Panc1 (cell line): ENCODE measurements around the gene DSG3. TPM values are rescaled to one million over a fixed set of nuclear protein-coding genes. Genes with fewer than 3 reads are reported as not detected.

Source experiments
- ATAC-seq: fragments of 200-7000 bp; cut with Tn5 transposase; 2 replicates; pipeline ENCODE4 v1.9.1; 2020; ENCODE audit warnings: mild to moderate bottlenecking, moderate library complexity
- BruUV-seq: library from RNA; stranded (reverse); fragments of 400-500 nt; replicated peaks from 2 replicates; lab custom pipeline; 2021; lab: Mats Ljungman, UMichigan
- CTCF ChIA-PET: fragments of 300-600 bp; sonication (Branson Sonifier 250); formaldehyde crosslinking; loops from one replicate; lab custom pipeline; 2022; ENCODE audit warnings: antibody characterized with exemption; lab: Charles Lee
- POLR2A ChIA-PET: fragments of 300-600 bp; sonication (Branson Sonifier 250); formaldehyde crosslinking; loops from one replicate; lab custom pipeline; 2022; ENCODE audit warnings: antibody characterized with exemption; lab: Charles Lee
- DNase-seq: peaks from one replicate; pipeline ENCODE4 v3.0.0-alpha.2; 2010; ENCODE audit warnings: low read depth, low spot score
- H3K27ac ChIP-seq: 2 replicates; pipeline ENCODE4 v1.5.1; 2011; ENCODE audit warnings: mild to moderate bottlenecking, low read length, inconsistent platforms
- H3K27me3 ChIP-seq: fragments of 200-500 bp; sonication (Bioruptor generic); 2 replicates; pipeline ENCODE4 v1.6.0; 2014; ENCODE audit warnings: low read length, inconsistent platforms; ENCODE audit not compliant: control insufficient read depth, insufficient read depth
- H3K36me3 ChIP-seq: fragments of 200-500 bp; sonication (Bioruptor generic); 2 replicates; pipeline ENCODE4 v1.5.1; 2014; ENCODE audit warnings: inconsistent platforms, mild to moderate bottlenecking, low read length, moderate library complexity; ENCODE audit not compliant: control insufficient read depth, insufficient read depth
- H3K4me1 ChIP-seq: 2 replicates; pipeline ENCODE4 v1.5.1; 2011; ENCODE audit warnings: inconsistent platforms, mild to moderate bottlenecking, low read length, moderate library complexity; ENCODE audit not compliant: control insufficient read depth, insufficient read depth
- H3K4me3 ChIP-seq, 2 experiments: 2 replicates each; pipeline ENCODE4 v1.5.1; 2011 to 2012; ENCODE audit warnings: low read depth in 2 of 2, low read length in 2 of 2, mild to moderate bottlenecking in 2 of 2, inconsistent platforms in 1 of 2, moderate library complexity in 1 of 2
- H3K9me3 ChIP-seq: fragments of 200-500 bp; sonication (Bioruptor generic); 2 replicates; pipeline ENCODE4 v1.5.1; 2014; ENCODE audit warnings: low read depth, mild to moderate bottlenecking, inconsistent platforms, low read length, moderate library complexity; ENCODE audit not compliant: control insufficient read depth, insufficient read depth
- CTCF ChIP-seq: fragments of 450-650 bp; IDR thresholded peaks from 2 replicates; pipeline ENCODE4 v1.5.1; 2017; ENCODE audit warnings: mild to moderate bottlenecking
- POLR2AphosphoS5 ChIP-seq: IDR thresholded peaks from 2 replicates; pipeline ENCODE4 v1.6.1; 2012; ENCODE audit warnings: mild to moderate bottlenecking, low read depth, low read length, moderate library complexity
- REST ChIP-seq, 2 experiments: IDR thresholded peaks; 2 replicates each; pipeline ENCODE4 v1.6.1; 2011 to 2012; ENCODE audit warnings: low read depth in 2 of 2, control low read depth in 1 of 2, low read length in 1 of 2, mild to moderate bottlenecking in 1 of 2, moderate library complexity in 1 of 2; ENCODE audit not compliant: insufficient read depth in 1 of 2
- SIN3A ChIP-seq: IDR thresholded peaks from 2 replicates; pipeline ENCODE4 v1.6.1; 2012; ENCODE audit warnings: low read depth, mild to moderate bottlenecking, low read length, moderate library complexity, borderline replicate concordance; ENCODE audit not compliant: insufficient read depth
- TCF7L2 ChIP-seq: IDR thresholded peaks from 2 replicates; pipeline ENCODE4 v1.6.1; 2011; ENCODE audit warnings: mild to moderate bottlenecking, low read depth, low read length, inconsistent platforms
- in situ Hi-C: cut with HindIII; loops from 2 replicates; pipeline ENCODE4 v1.10.0; 2016; ENCODE audit warnings: low sequenced_read_pairs, low pct_unique_long_range_greater_than_20kb
- intact Hi-C: fragments of 100-400 bp; cut with micrococcal nuclease; formaldehyde crosslinking; loops from one replicate; pipeline ENCODE4 v1.10.0; 2022; ENCODE audit not compliant: unreplicated experiment
- total RNA-seq: library from RNA; stranded (reverse); gene quantifications from one replicate; pipeline ENCODE4 v1.2.1, GENCODE V29; 2021; ENCODE audit not compliant: unreplicated experiment

Gene DSG3
- total RNA-seq, 1 experiment from 2014 or later: 0.03 TPM

GRCh38 chr18:31441493-31441892, 6.0 kb upstream of the DSG3 start:
- BruUV-seq: no TSS peak
- no peak overlapping the region for H3K4me3 ChIP-seq
- in situ Hi-C loops: no loop called here

GRCh38 chr18:31444142-31444541, 3.4 kb upstream of the DSG3 start:
- H3K4me1 ChIP-seq: no peaks in the 10 kb centered on the region
- TF ChIP-seq TCF7L2: no peak
- TF ChIP-seq REST (IDR thresholded peaks at IDR 0.05; ENCODE audit: insufficient read depth in 1 of 2, low read depth in 2 of 2, low read length in 1 of 2): no peak
- no peak for TF ChIP-seq CTCF
- TF ChIP-seq POLR2AphosphoS5: no peak
- TF ChIP-seq SIN3A: no peak
- intact Hi-C loops: no loop called here
- ChIA-PET POLR2A (no interaction called here), CTCF (no interaction called here)
- ATAC-seq: no peak
- no peak for DNase-seq
- H3K27ac ChIP-seq: no peak overlapping the region
- H3K4me3 ChIP-seq: no peak overlapping the region
- no peaks in the 10 kb centered on the region for H3K9me3 ChIP-seq
- BruUV-seq: no TSS peak
- in situ Hi-C loops: no loop called here
- H3K27me3 ChIP-seq: no peaks in the 10 kb centered on the region
- no peaks in the 10 kb centered on the region for H3K36me3 ChIP-seq

More at GRCh38 chr18:31441493-31441892, 6.0 kb upstream of the DSG3 start:
- Histone ChIP-seq H3K4me1 (no peaks in the 10 kb centered on the region), H3K27ac (no peak overlapping the region), H3K9me3 (no peaks in the 10 kb centered on the region), H3K27me3 (no peaks in the 10 kb centered on the region), H3K36me3 (no peaks in the 10 kb centered on the region)
- intact Hi-C loops: no loop called here
- no peak for TF ChIP-seq TCF7L2
- TF ChIP-seq SIN3A: no peak
- no peak for TF ChIP-seq REST (IDR thresholded peaks at IDR 0.05; ENCODE audit: insufficient read depth in 1 of 2, low read depth in 2 of 2, low read length in 1 of 2)
- TF ChIP-seq POLR2AphosphoS5: no peak
- ChIA-PET POLR2A (no interaction called here), CTCF (no interaction called here)
- DNase-seq (no peak), ATAC-seq (no peak)
